Liver (tissue), 9 donors: ENCODE results near the gene CARD11. TPM values are rescaled to one million over a fixed set of nuclear protein-coding genes. Genes with fewer than 3 reads are reported as not detected.

Source experiments
- DNase-seq: peaks from one replicate; pipeline ENCODE4 v3.0.0-alpha.2; 2017; ENCODE audit warnings: low spot score
- H3K27ac ChIP-seq, 2 donors: one replicate each; pipeline ENCODE4 v1.7.0; 2013; ENCODE audit warnings: inconsistent platforms in 2 of 2, low read length in 2 of 2, control low read depth in 1 of 2, low read depth in 1 of 2, mild to moderate bottlenecking in 1 of 2
- H3K27me3 ChIP-seq, 4 donors: one replicate each; pipeline versions ENCODE4 v1.6.1 to v1.7.0; 2013; ENCODE audit warnings: low read length in 3 of 4, inconsistent platforms in 1 of 4, mild to moderate bottlenecking in 1 of 4, moderate library complexity in 1 of 4; ENCODE audit not compliant: control insufficient read depth in 4 of 4, insufficient read depth in 4 of 4
- H3K36me3 ChIP-seq, 4 donors: one replicate each; pipeline versions ENCODE4 v1.6.1 to v1.7.0; 2013; ENCODE audit warnings: low read length in 3 of 4, mild to moderate bottlenecking in 3 of 4, low read depth in 1 of 4, moderate library complexity in 1 of 4; ENCODE audit not compliant: control insufficient read depth in 4 of 4, insufficient read depth in 3 of 4
- H3K4me1 ChIP-seq, 4 donors: one replicate each; pipeline versions ENCODE4 v1.6.1 to v1.7.0; 2013; ENCODE audit warnings: low read length in 3 of 4, mild to moderate bottlenecking in 3 of 4, moderate library complexity in 1 of 4; ENCODE audit not compliant: control insufficient read depth in 4 of 4, insufficient read depth in 4 of 4
- H3K4me3 ChIP-seq, 3 donors: one replicate each; pipeline versions ENCODE4 v1.6.1 to v1.7.0; 2013; ENCODE audit warnings: low read length in 3 of 3, control low read depth in 1 of 3, low read depth in 1 of 3, mild to moderate bottlenecking in 1 of 3
- H3K9ac ChIP-seq, 2 donors: one replicate each; pipeline ENCODE4 v1.7.0; 2013; ENCODE audit warnings: low read length in 2 of 2, mild to moderate bottlenecking in 2 of 2, moderate library complexity in 2 of 2, control low read depth in 1 of 2, low read depth in 1 of 2
- H3K9me3 ChIP-seq, 4 donors: one replicate each; pipeline versions ENCODE4 v1.6.1 to v1.7.0; 2013; ENCODE audit warnings: low read length in 3 of 4; ENCODE audit not compliant: control insufficient read depth in 4 of 4
- ATF3 ChIP-seq: IDR thresholded peaks from 2 replicates; pipeline ENCODE4 v1.6.1; 2016; ENCODE audit warnings: antibody characterized with exemption
- CTCF ChIP-seq: fragments of 150-350 bp; IDR thresholded peaks from 2 replicates; pipeline ENCODE4 v1.5.1; 2017; ENCODE audit warnings: improper control_type of control experiment, low read depth, low read length; ENCODE audit not compliant: missing input control
- EGR1 ChIP-seq, 2 donors: IDR thresholded peaks; 2 replicates each; pipeline ENCODE4 v1.6.1; 2016 to 2018; ENCODE audit warnings: antibody characterized with exemption in 2 of 2, low read depth in 2 of 2
- FOXA1 ChIP-seq: IDR thresholded peaks from 2 replicates; pipeline ENCODE4 v1.6.1; 2016; ENCODE audit warnings: antibody characterized with exemption
- GABPA ChIP-seq, 2 donors: IDR thresholded peaks in 1 of 2; conservative IDR thresholded peaks in 1 of 2; 2 replicates each; pipeline ENCODE4 v1.6.1; 2016; ENCODE audit warnings: antibody characterized with exemption in 2 of 2, mild to moderate bottlenecking in 1 of 2, moderate library complexity in 1 of 2
- HNF4A ChIP-seq, 2 donors: conservative IDR thresholded peaks; 2 replicates each; pipeline ENCODE4 v1.6.1; 2016; ENCODE audit warnings: antibody characterized with exemption in 2 of 2, mild to moderate bottlenecking in 2 of 2
- HNF4G ChIP-seq: IDR thresholded peaks from 2 replicates; pipeline ENCODE4 v1.6.1; 2016; ENCODE audit warnings: antibody characterized with exemption
- JUND ChIP-seq, 2 donors: IDR thresholded peaks; 2 replicates each; pipeline ENCODE4 v1.6.1; 2016; ENCODE audit warnings: antibody characterized with exemption in 2 of 2
- MAX ChIP-seq: IDR thresholded peaks from 2 replicates; pipeline ENCODE4 v1.6.1; 2016; ENCODE audit warnings: antibody characterized with exemption
- RAD21 ChIP-seq, 2 donors: IDR thresholded peaks; 2 replicates each; pipeline ENCODE4 v1.6.1; 2016; ENCODE audit warnings: antibody characterized with exemption in 2 of 2, mild to moderate bottlenecking in 2 of 2
- REST ChIP-seq: IDR thresholded peaks from 2 replicates; pipeline ENCODE4 v1.6.1; 2016; ENCODE audit warnings: antibody characterized with exemption, mild to moderate bottlenecking
- RXRA ChIP-seq, 2 donors: IDR thresholded peaks; 2 replicates each; pipeline ENCODE4 v1.6.1; 2017 to 2018; ENCODE audit warnings: antibody characterized with exemption in 2 of 2, mild to moderate bottlenecking in 1 of 2
- SP1 ChIP-seq: IDR thresholded peaks from 2 replicates; pipeline ENCODE4 v1.6.1; 2018; ENCODE audit warnings: antibody characterized with exemption, mild to moderate bottlenecking
- TAF1 ChIP-seq: conservative IDR thresholded peaks from 2 replicates; pipeline ENCODE4 v1.6.1; 2016; ENCODE audit warnings: antibody characterized with exemption, mild to moderate bottlenecking
- YY1 ChIP-seq: IDR thresholded peaks from 2 replicates; pipeline ENCODE4 v1.6.1; 2016; ENCODE audit warnings: antibody characterized with exemption, mild to moderate bottlenecking
- ZBTB33 ChIP-seq: IDR thresholded peaks from 2 replicates; pipeline ENCODE4 v1.6.1; 2016; ENCODE audit warnings: antibody characterized with exemption
- WGBS: extraction: QIAGEN DNeasy Blood & Tissue Kit; methylation state at CpG from one replicate; pipeline ENCODE4 v1.1.7; 2013; 5-methylcytosine and 5-hydroxymethylcytosine counted together
- polyA plus RNA-seq, 2 donors: library from polyadenylated mRNA; stranded (reverse) in 1 of 2; unstranded in 1 of 2; fragments of 200-250 nt in 1 of 2; fragments of >200 nt in 1 of 2; fragmentation: Nextera tagmentation in 1 of 2; extraction: Ambion mirVana in 1 of 2; gene quantifications; one replicate each; pipeline versions ENCODE4 v1.2.1 to v1.2.3, GENCODE V29; 2013 to 2015
- total RNA-seq, 2 donors: library from RNA; depleted of rRNA; stranded (reverse); fragments of >200 nt; gene quantifications; one replicate each; pipeline ENCODE4 v1.2.3, GENCODE V29; 2014
- donor health status: healthy.
- donor health status: healthy.
- donor health status: healthy.
- donor health status: healthy.
- donor health status: healthy.

The CARD11 gene
- total and polyA plus RNA-seq, 4 donors: 0.42 to 1.3 (median 0.83) TPM

- Histone ChIP-seq H3K27me3 (no peaks in the 10 kb centered on the region), H3K27ac (no peak overlapping the region), H3K9ac (peak overlapping the region in 1 of 2 donors; percentile 13), H3K36me3 (no peaks in the 10 kb centered on the region), H3K4me1 (no peaks in the 10 kb centered on the region), H3K9me3 (no peaks in the 10 kb centered on the region), H3K4me3 (no peak overlapping the region)
- no peak for TF ChIP-seq TAF1
- TF ChIP-seq ZBTB33: no peak
- no peak for TF ChIP-seq HNF4A (conservative IDR thresholded peaks at IDR 0.05)
- TF ChIP-seq CTCF: peak; percentile 76
- no peak for TF ChIP-seq EGR1 (IDR thresholded peaks at IDR 0.05; ENCODE audit: low read depth in 2 of 2)
- TF ChIP-seq YY1: no peak
- no peak for TF ChIP-seq FOXA1
- TF ChIP-seq RAD21 (IDR thresholded peaks at IDR 0.05): peak; percentile 85 to 91
- no peak for TF ChIP-seq SP1
- WGBS: 20% methylated on average over 12 of the region's 12 CpGs
- DNase-seq: peak; percentile 45
These were observed 156.8 kb downstream of the CARD11 start for GRCh38 chr7:2886900-2887299.

- no peaks in the 10 kb centered on the region for H3K4me1 ChIP-seq
- TF ChIP-seq JUND (IDR thresholded peaks at IDR 0.05) (no peak), RXRA (IDR thresholded peaks at IDR 0.05) (no peak), MAX (no peak), FOXA1 (no peak), ATF3 (no peak), GABPA (IDR thresholded peaks at IDR 0.05 in 1 of 2, conservative IDR thresholded peaks at IDR 0.05 in 1 of 2) (no peak), YY1 (no peak), EGR1 (IDR thresholded peaks at IDR 0.05; ENCODE audit: low read depth in 2 of 2) (no peak)
- WGBS: 33% methylated on average over 5 of the region's 5 CpGs
- H3K36me3 ChIP-seq: no peaks in the 10 kb centered on the region
- no peak overlapping the region for H3K9ac ChIP-seq
- no peak for DNase-seq
- H3K27me3 ChIP-seq: no peaks in the 10 kb centered on the region
- no peak overlapping the region for H3K4me3 ChIP-seq
- no peaks in the 10 kb centered on the region for H3K9me3 ChIP-seq
- H3K27ac ChIP-seq: no peak overlapping the region
These were observed 157.3 kb downstream of the CARD11 start for GRCh38 chr7:2886391-2886790.

GRCh38 chr7:2884161-2884560 is 159.5 kb downstream of the CARD11 start:
- Histone ChIP-seq H3K27me3 (no peaks in the 10 kb centered on the region), H3K9me3 (no peaks in the 10 kb centered on the region), H3K4me3 (no peak overlapping the region), H3K27ac (no peak overlapping the region), H3K36me3 (no peaks in the 10 kb centered on the region), H3K4me1 (no peaks in the 10 kb centered on the region), H3K9ac (no peak overlapping the region)
- no peak for DNase-seq
- 80% methylated on average over 9 of the region's 9 CpGs for WGBS
- TF ChIP-seq EGR1 (IDR thresholded peaks at IDR 0.05; ENCODE audit: low read depth in 2 of 2) (no peak), MAX (no peak), HNF4G (no peak), HNF4A (conservative IDR thresholded peaks at IDR 0.05) (no peak), SP1 (no peak), FOXA1 (no peak), ZBTB33 (no peak), JUND (IDR thresholded peaks at IDR 0.05) (no peak), GABPA (IDR thresholded peaks at IDR 0.05 in 1 of 2, conservative IDR thresholded peaks at IDR 0.05 in 1 of 2) (no peak), REST (no peak), TAF1 (no peak), YY1 (no peak), ATF3 (no peak), RXRA (IDR thresholded peaks at IDR 0.05) (no peak)
